GM21786 (cell line): ENCODE results near the gene PRKCG.

Experiments
- ATAC-seq: cut with Tn5 transposase; IDR thresholded peaks from one replicate; pipeline ENCODE4 v1.9.1; 2021; ENCODE audit not compliant: unreplicated experiment

PRKCG gene

GRCh38 chr19:53871454-53871853 lies 10.5 kb upstream of the PRKCG start:
- no peak for ATAC-seq

GRCh38 chr19:53872762-53873161 lies 9.2 kb upstream of the PRKCG start:
- no peak for ATAC-seq

- ATAC-seq: no peak
Observed at GRCh38 chr19:53873773-53874605, 8.0 kb upstream of the PRKCG start.

GRCh38 chr19:53874606-53874990 lies 7.4 kb upstream of the PRKCG start:
- ATAC-seq: no peak

GRCh38 chr19:53875602-53876325 lies 6.2 kb upstream of the PRKCG start:
- ATAC-seq: no peak

GRCh38 chr19:53876651-53877224 lies 5.3 kb upstream of the PRKCG start:
- no peak for ATAC-seq

GRCh38 chr19:53877361-53877766 lies 4.6 kb upstream of the PRKCG start:
- ATAC-seq: no peak

- no peak for ATAC-seq
Observed at GRCh38 chr19:53878776-53879139, 3.2 kb upstream of the PRKCG start.

GRCh38 chr19:53879140-53880081 lies 2.6 kb upstream of the PRKCG start:
- ATAC-seq: peak; percentile 61

GRCh38 chr19:53880711-53881481 lies 1.1 kb upstream of the PRKCG start:
- no peak for ATAC-seq

GRCh38 chr19:53882391-53883050 lies 524 bp downstream of the PRKCG start:
- no peak for ATAC-seq

- ATAC-seq: no peak
Observed at GRCh38 chr19:53883231-53883661, 1.2 kb downstream of the PRKCG start.

GRCh38 chr19:53883741-53884140 lies 1.7 kb downstream of the PRKCG start:
- no peak for ATAC-seq

- no peak for ATAC-seq
Observed at GRCh38 chr19:53884256-53884655, 2.3 kb downstream of the PRKCG start.

- ATAC-seq: no peak
Observed at GRCh38 chr19:53885036-53885435, 3.0 kb downstream of the PRKCG start.

- ATAC-seq: no peak
Observed at GRCh38 chr19:53892301-53892980, 10.4 kb downstream of the PRKCG start.

GRCh38 chr19:53892981-53893325 lies 11.0 kb downstream of the PRKCG start:
- no peak for ATAC-seq

- ATAC-seq: no peak
Observed at GRCh38 chr19:53894707-53895106, 12.7 kb downstream of the PRKCG start.

GRCh38 chr19:53896682-53897081 lies 14.7 kb downstream of the PRKCG start:
- ATAC-seq: no peak
